AG09319 (cell line): ENCODE measurements around the gene PTBP3.
A peak's percentile ranks its signal among the peaks of the same experiment; 100 is the strongest.

Source experiments
- DNase-seq: peaks from one replicate; pipeline ENCODE4 v3.0.0-alpha.2; 2010; ENCODE audit warnings: low read depth; ENCODE audit errors: extremely low read depth
- CTCF ChIP-seq: IDR thresholded peaks from 2 replicates; pipeline ENCODE4 v1.5.1; 2011; ENCODE audit warnings: low read depth, mild to moderate bottlenecking, inconsistent platforms, low read length, moderate library complexity

Gene PTBP3

DNA sequence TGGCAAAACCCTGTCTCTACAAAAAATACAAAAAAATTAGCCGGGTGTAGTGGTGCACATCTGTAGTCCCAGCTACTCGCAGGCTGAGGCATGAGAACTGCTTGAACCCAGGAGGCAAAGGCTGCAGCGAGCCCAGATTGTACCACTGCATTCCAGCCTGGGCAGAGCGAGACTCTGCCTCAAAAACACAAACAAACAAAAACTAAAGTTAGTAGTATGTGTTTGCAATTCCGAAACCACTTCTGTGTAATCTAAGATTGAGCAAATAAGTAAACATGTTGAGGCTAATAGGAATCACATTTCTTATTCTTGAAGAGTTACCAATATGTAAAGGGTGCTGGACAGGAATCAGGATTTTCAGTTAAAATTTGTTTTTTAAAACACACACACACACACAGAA lies 88.3 kb downstream of the PTBP3 start:
- no peak for TF ChIP-seq CTCF
- no peak for DNase-seq

DNA sequence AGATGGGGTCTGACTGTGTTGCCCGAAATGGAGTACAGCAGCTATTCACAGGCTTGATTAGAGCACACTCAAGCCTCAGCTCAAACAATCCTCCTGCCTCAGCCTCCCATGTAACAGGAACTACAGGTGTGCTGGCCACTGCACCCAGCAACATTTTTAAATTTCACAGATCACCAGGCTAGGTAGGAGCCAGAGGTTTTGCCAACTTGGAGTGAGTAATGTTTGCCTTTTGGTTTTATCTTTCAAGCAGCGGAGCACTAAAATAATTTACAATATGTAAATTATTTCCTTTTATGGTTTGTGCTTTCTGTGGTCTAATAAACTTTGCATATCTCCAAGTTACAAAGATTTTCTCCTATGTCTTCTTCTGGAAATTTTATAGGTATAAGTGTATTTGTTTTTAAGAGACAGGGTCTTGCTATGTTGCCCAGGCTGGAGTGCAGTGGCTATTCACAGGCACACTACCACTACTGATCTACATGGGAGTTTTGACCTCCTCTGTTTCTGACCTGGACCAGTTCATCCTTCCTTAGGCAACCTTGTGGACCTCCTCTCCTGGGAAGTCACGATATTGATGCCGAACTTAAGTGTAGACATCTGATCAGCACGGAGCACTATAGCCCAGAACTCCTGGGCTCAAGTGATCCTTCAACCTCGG lies 91.1 kb downstream of the PTBP3 start:
- no peak for TF ChIP-seq CTCF
- DNase-seq, result no peak

GRCh38 chr9:112241491-112241890 lies 91.9 kb downstream of the PTBP3 start:
- TF ChIP-seq CTCF, result no peak
- no peak for DNase-seq

DNA sequence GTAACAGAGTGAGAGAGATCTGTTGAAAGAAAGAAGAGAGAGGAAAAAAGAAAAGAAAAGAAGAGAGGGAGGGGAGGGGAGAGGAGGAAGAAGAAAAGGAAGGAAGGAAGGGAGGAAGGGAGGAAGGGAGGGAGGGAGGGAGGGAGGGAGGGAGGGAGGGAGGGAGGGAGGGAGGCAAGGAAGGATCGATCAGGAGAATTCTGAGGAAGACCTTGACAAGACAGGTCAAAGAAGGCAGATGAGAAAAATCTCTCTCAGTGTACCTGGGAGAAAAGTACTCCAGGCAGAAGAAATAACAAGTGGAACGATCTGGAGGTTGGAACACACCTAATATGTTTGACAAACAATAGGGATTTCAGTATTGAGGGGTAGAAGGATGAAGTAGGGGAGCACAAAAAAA lies 93.7 kb downstream of the PTBP3 start:
- no peak for TF ChIP-seq CTCF
- no peak for DNase-seq

DNA sequence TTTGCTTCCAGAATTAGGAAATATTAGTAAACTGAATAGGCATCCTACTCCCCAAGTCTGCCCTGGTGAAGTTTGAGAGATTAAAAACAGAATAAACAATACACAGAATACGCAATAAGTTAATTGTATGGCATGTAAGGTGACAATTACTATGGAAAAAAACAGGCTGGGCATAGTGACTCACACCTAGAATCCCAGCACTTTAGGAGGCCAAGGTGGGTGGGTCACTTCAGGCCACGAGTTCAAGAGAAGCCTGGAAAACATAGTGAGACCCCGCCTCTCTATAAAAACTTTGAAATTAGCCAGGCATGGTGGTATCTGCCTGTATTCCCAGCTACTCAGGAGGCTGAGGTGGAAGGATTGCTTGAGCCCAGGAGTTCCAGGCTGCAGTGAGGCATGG lies 94.1 kb downstream of the PTBP3 start:
- no peak for DNase-seq
- no peak for TF ChIP-seq CTCF

- no peak for DNase-seq
- no peak for TF ChIP-seq CTCF
Observed at GRCh38 chr9:112234779-112235178, 98.6 kb downstream of the PTBP3 start.

DNA sequence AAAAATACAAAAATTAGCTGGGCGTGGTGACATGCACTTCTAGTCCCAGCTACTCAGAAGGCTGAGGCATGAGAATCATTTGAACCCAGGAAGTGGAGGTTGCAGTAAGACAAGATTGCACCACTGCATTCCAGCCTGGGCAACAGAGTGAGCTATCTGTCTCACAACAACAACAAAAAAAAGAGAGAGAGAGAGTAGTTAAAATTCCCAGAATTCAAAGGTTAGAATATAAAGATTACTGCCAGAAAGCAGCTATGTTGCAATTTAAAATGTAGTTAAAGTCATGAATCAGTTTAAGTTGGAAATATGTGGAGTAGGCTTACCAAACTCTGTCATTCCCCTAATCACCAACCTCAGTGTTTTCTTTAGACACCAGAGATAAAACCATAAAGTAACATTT lies 99.7 kb downstream of the PTBP3 start:
- no peak for TF ChIP-seq CTCF
- DNase-seq, result peak; percentile 32
